Neural crest cell (in vitro differentiated cells): Measurements from ENCODE around the gene ZDHHC24. TPM values are rescaled to one million over a fixed set of nuclear protein-coding genes. Genes with fewer than 3 reads are reported as not detected.

Experiments used
- DNase-seq: peaks from one replicate; pipeline ENCODE4 v3.0.0; 2021; ENCODE audit warnings: low read depth, mixed read lengths, low spot score
- H3K27ac Mint-ChIP-seq: one replicate; pipeline ENCODE4 v1.8.0; 2021; ENCODE audit warnings: mild to moderate bottlenecking, mixed read lengths; ENCODE audit not compliant: unreplicated experiment
- H3K27me3 Mint-ChIP-seq: 2 replicates; pipeline ENCODE4 v1.8.0; 2021; ENCODE audit warnings: low read depth, mild to moderate bottlenecking, mixed read lengths
- H3K36me3 Mint-ChIP-seq: 2 replicates; pipeline ENCODE4 v1.8.0; 2021; ENCODE audit warnings: low read depth, mild to moderate bottlenecking, mixed read lengths
- H3K4me1 Mint-ChIP-seq: 2 replicates; pipeline ENCODE4 v1.8.0; 2021; ENCODE audit warnings: mixed read lengths
- H3K4me3 Mint-ChIP-seq: one replicate; pipeline ENCODE4 v1.8.0; 2021; ENCODE audit warnings: mild to moderate bottlenecking, mixed read lengths
- H3K9me3 Mint-ChIP-seq: 2 replicates; pipeline ENCODE4 v1.8.0; 2021; ENCODE audit warnings: mixed read lengths
- CTCF ChIP-seq: fragments of 200-600 bp; sonication (generic); conservative IDR thresholded peaks from 2 replicates; pipeline ENCODE4 v1.5.0; 2021; ENCODE audit warnings: antibody characterized with exemption, mild to moderate bottlenecking
- total RNA-seq: library from RNA; stranded (reverse); gene quantifications from 2 replicates; pipeline ENCODE4 v1.2.1, GENCODE V29; 2021

The ZDHHC24 gene
- total RNA-seq, 1 donor from 2014 or later, result 7.7 TPM

- no peaks in the 10 kb centered on the region for H3K27me3 Mint-ChIP-seq
- H3K9me3 Mint-ChIP-seq, result no peaks in the 10 kb centered on the region
- H3K27ac Mint-ChIP-seq, result no peak overlapping the region
- DNase-seq, result no peak
- H3K36me3 Mint-ChIP-seq, result peaks cover 3% of the 10 kb centered on the region
- TF ChIP-seq CTCF, result no peak
- peaks cover 34% of the 10 kb centered on the region for H3K4me1 Mint-ChIP-seq
- peak overlapping the region; percentile 31 for H3K4me3 Mint-ChIP-seq
These were observed 73.8 kb downstream of the ZDHHC24 start for GRCh38 chr11:66472054-66472453.

- no peaks in the 10 kb centered on the region for H3K9me3 Mint-ChIP-seq
- no peak for TF ChIP-seq CTCF
- H3K4me3 Mint-ChIP-seq, result peak overlapping the region; percentile 20
- H3K36me3 Mint-ChIP-seq, result peaks cover 3% of the 10 kb centered on the region
- DNase-seq, result no peak
- no peak overlapping the region for H3K27ac Mint-ChIP-seq
- H3K4me1 Mint-ChIP-seq, result peaks cover 32% of the 10 kb centered on the region
- H3K27me3 Mint-ChIP-seq, result peaks cover 1% of the 10 kb centered on the region
These were observed 74.7 kb downstream of the ZDHHC24 start for GRCh38 chr11:66471142-66471541.

Other genes starting within 250 kb of the ZDHHC24 start
- gene CD248, start 229.0 kb downstream of the ZDHHC24 start, total RNA-seq, result 4.2 and 4.8 TPM in 2 replicates
- gene RIN1, start 209.6 kb downstream of the ZDHHC24 start, total RNA-seq, result 3.7 and 4.3 TPM in 2 replicates
- 40.2 and 49.0 TPM in 2 replicates for gene BRMS1, start 200.9 kb downstream of the ZDHHC24 start, total RNA-seq
- gene B4GAT1, start 198.4 kb downstream of the ZDHHC24 start, total RNA-seq, result 43.3 and 43.8 TPM in 2 replicates
- gene SLC29A2, start 174.3 kb downstream of the ZDHHC24 start, total RNA-seq, result 38.7 and 39.5 TPM in 2 replicates
- gene NPAS4, start 125.0 kb downstream of the ZDHHC24 start, total RNA-seq, result 0.14 and 0.63 TPM in 2 replicates
- gene MRPL11, start 107.2 kb downstream of the ZDHHC24 start, total RNA-seq, result 91.4 and 92.7 TPM in 2 replicates
- gene PELI3, start 79.1 kb downstream of the ZDHHC24 start, total RNA-seq, result 13.3 and 13.6 TPM in 2 replicates
- gene DPP3, start 65.6 kb downstream of the ZDHHC24 start, total RNA-seq, result 66.8 and 68.9 TPM in 2 replicates
- 54.7 and 56.1 TPM in 2 replicates for gene BBS1, start 35.4 kb downstream of the ZDHHC24 start, total RNA-seq
- gene ACTN3, start 855 bp upstream of the ZDHHC24 start, total RNA-seq, result 0.16 and 0.35 TPM in 2 replicates
- gene CTSF, start 22.6 kb upstream of the ZDHHC24 start, total RNA-seq, result not detected in 2 replicates
- 0.93 and 1.1 TPM in 2 replicates for gene CCDC87, start 47.0 kb upstream of the ZDHHC24 start, total RNA-seq
- gene CCS, start 47.1 kb upstream of the ZDHHC24 start, total RNA-seq, result 47.2 and 49.8 TPM in 2 replicates
- gene RBM14, start 70.6 kb upstream of the ZDHHC24 start, total RNA-seq, result 157 and 160 TPM in 2 replicates
- 268 and 269 TPM in 2 replicates for gene RBM4, start 92.7 kb upstream of the ZDHHC24 start, total RNA-seq
- 57.0 and 61.9 TPM in 2 replicates for gene RBM4B, start 131.8 kb upstream of the ZDHHC24 start, total RNA-seq
- gene SPTBN2, start 183.2 kb upstream of the ZDHHC24 start, total RNA-seq, result 34.1 and 43.6 TPM in 2 replicates